GM12891 (cell line): ENCODE results near the gene NLRC3.

ENCODE experiments used
- POLR2A ChIP-seq: IDR thresholded peaks from 2 replicates; pipeline ENCODE4 v1.6.1; 2011; ENCODE audit warnings: low read depth, low read length, control low read depth
- POLR2AphosphoS5 ChIP-seq: IDR thresholded peaks from 2 replicates; pipeline ENCODE4 v1.6.1; 2011; ENCODE audit warnings: low read depth, low read length, control low read depth
- POU2F2 ChIP-seq: IDR thresholded peaks from 2 replicates; pipeline ENCODE4 v1.6.1; 2011; ENCODE audit warnings: low read depth, mild to moderate bottlenecking, control low read depth, low read length, moderate library complexity
- SPI1 ChIP-seq: IDR thresholded peaks from 2 replicates; pipeline ENCODE4 v1.6.1; 2011; ENCODE audit warnings: low read depth, low read length, control low read depth
- TAF1 ChIP-seq: IDR thresholded peaks from 2 replicates; pipeline ENCODE4 v1.6.1; 2011; ENCODE audit warnings: low read depth, low read length, control low read depth

- TF ChIP-seq POLR2AphosphoS5 (no peak), POLR2A (no peak), SPI1 (no peak), POU2F2 (peak; percentile 84), TAF1 (no peak)
Measured at GRCh38 chr16:3612510-3613466, 35.6 kb upstream of the NLRC3 start.
